A549 (cell line): ENCODE measurements around the gene TPP2. TPM values are rescaled to one million over a fixed set of nuclear protein-coding genes. Genes with fewer than 3 reads are reported as not detected.

Experiments used
- ATAC-seq, 2 experiments: fragments of 200-7000 bp in 1 of 2; fragments of >200 bp in 1 of 2; cut with Nextera tagmentation in 1 of 2; cut with Tn5 transposase in 1 of 2; 3 replicates each; pipeline versions ENCODE4 v1.8.0 to v1.9.1; 2018 to 2020; ENCODE audit warnings: mild to moderate bottlenecking in 1 of 2, moderate library complexity in 1 of 2
- CTCF ChIA-PET: fragments of 300-600 bp; sonication (Branson Sonifier 250); formaldehyde crosslinking; extraction: SDS; loops from one replicate; lab custom pipeline; 2021; ENCODE audit warnings: antibody characterized with exemption, inconsistent platforms; lab: Yijun Ruan, JAX
- POLR2A ChIA-PET: fragments of 350-600 bp; formaldehyde crosslinking; extraction: SDS; loops from one replicate; lab custom pipeline; 2021; ENCODE audit warnings: antibody characterized with exemption, inconsistent platforms; lab: Yijun Ruan, JAX
- DNase-seq, 2 experiments: peaks; one replicate each; pipeline versions ENCODE4 v3.0.0 to v3.0.0-alpha.2; 2011 to 2016; ENCODE audit warnings: low read depth in 1 of 2, low spot score in 1 of 2
- FAIRE-seq: peaks from 2 replicates; lab custom pipeline; 2011; peaks lifted over from hg19 to GRCh38; lab: Jason Lieb, UNC
- H3K27ac ChIP-seq, 2 experiments: fragments of >200 bp; sonication (Bioruptor Twin); formaldehyde crosslinking; 3 replicates each; pipeline ENCODE4 v1.5.1; 2016 to 2017
- H3K4me1 ChIP-seq: fragments of >200 bp; sonication (Bioruptor Twin); formaldehyde crosslinking; 3 replicates; pipeline ENCODE4 v1.6.1; 2016
- H3K4me2 ChIP-seq: fragments of >200 bp; sonication (Bioruptor Twin); formaldehyde crosslinking; 3 replicates; pipeline ENCODE4 v1.6.1; 2016
- H3K4me3 ChIP-seq: fragments of >200 bp; sonication (Bioruptor Twin); formaldehyde crosslinking; 3 replicates; pipeline ENCODE4 v1.5.1; 2016
- H3K9me3 ChIP-seq: fragments of >200 bp; sonication (Bioruptor Twin); formaldehyde crosslinking; 3 replicates; pipeline ENCODE4 v1.6.1; 2016
- BCL3 ChIP-seq: fragments of >200 bp; sonication (Bioruptor Twin); formaldehyde crosslinking; IDR thresholded peaks from 3 replicates; pipeline ENCODE4 v1.6.1; 2016
- BHLHE40 ChIP-seq: IDR thresholded peaks from 2 replicates; pipeline ENCODE4 v1.6.1; 2012; ENCODE audit warnings: low read depth, low read length, inconsistent platforms
- CEBPB ChIP-seq, 2 experiments: fragments of >200 bp in 1 of 2; sonication (Bioruptor Twin) in 1 of 2; formaldehyde crosslinking in 1 of 2; IDR thresholded peaks; 2 replicates each; pipeline ENCODE4 v1.6.1; 2012 to 2016
- CHD2 ChIP-seq: fragments of 150-350 bp; IDR thresholded peaks from 2 replicates; pipeline ENCODE4 v1.6.1; 2014; ENCODE audit warnings: low read length; ENCODE audit not compliant: partially characterized antibody
- E2F6 ChIP-seq: IDR thresholded peaks from 2 replicates; pipeline ENCODE4 v1.6.1; 2012; ENCODE audit warnings: low read depth, borderline replicate concordance
- ELK1 ChIP-seq: fragments of 150-350 bp; IDR thresholded peaks from 2 replicates; pipeline ENCODE4 v1.6.1; 2014; ENCODE audit warnings: low read depth, mild to moderate bottlenecking, low read length
- FOSL2 ChIP-seq, 2 experiments: fragments of 450-650 bp in 1 of 2; fragments of >200 bp in 1 of 2; sonication (Bioruptor Twin) in 1 of 2; formaldehyde crosslinking; IDR thresholded peaks; 2 replicates each; pipeline versions ENCODE4 v1.5.0 to v1.6.1; 2016 to 2020; ENCODE audit warnings: mild to moderate bottlenecking in 1 of 2, moderate library complexity in 1 of 2
- GATA3 ChIP-seq: IDR thresholded peaks from 2 replicates; pipeline ENCODE4 v1.6.1; 2012; ENCODE audit warnings: borderline replicate concordance
- HOXB13 ChIP-seq: fragments of 250-450 bp; sonication (Bioruptor Pico); IDR thresholded peaks from 2 replicates; pipeline ENCODE4 v1.5.0; 2020; ENCODE audit warnings: low read depth, mild to moderate bottlenecking, moderate library complexity
- HOXB5 ChIP-seq: fragments of 250-450 bp; sonication (Bioruptor Pico); IDR thresholded peaks from 2 replicates; pipeline ENCODE4 v1.5.0; 2020; ENCODE audit warnings: mild to moderate bottlenecking, moderate library complexity
- MAX ChIP-seq: IDR thresholded peaks from 2 replicates; pipeline ENCODE4 v1.6.1; 2012
- MAZ ChIP-seq: fragments of 150-350 bp; IDR thresholded peaks from 2 replicates; pipeline ENCODE4 v1.6.1; 2014; ENCODE audit warnings: antibody characterized with exemption, low read depth, low read length, borderline replicate concordance
- RAD21 ChIP-seq, 2 experiments: fragments of >200 bp in 1 of 2; sonication (Bioruptor Twin) in 1 of 2; formaldehyde crosslinking in 1 of 2; IDR thresholded peaks in 1 of 2; conservative IDR thresholded peaks in 1 of 2; 2 replicates in 1 of 2; 3 replicates in 1 of 2; pipeline ENCODE4 v1.6.1; 2012 to 2018; ENCODE audit warnings: inconsistent platforms in 1 of 2
- RARB ChIP-seq: fragments of 250-450 bp; sonication (Bioruptor Pico); IDR thresholded peaks from 2 replicates; pipeline ENCODE4 v1.8.0; 2021; ENCODE audit warnings: mild to moderate bottlenecking, moderate library complexity
- REST ChIP-seq: fragments of 200-600 bp; sonication (generic); IDR thresholded peaks from 2 replicates; pipeline ENCODE4 v1.6.1; 2016; ENCODE audit warnings: antibody characterized with exemption, mild to moderate bottlenecking, moderate library complexity
- SREBF2 ChIP-seq: fragments of 450-650 bp; IDR thresholded peaks from 2 replicates; pipeline ENCODE4 v1.6.1; 2014; ENCODE audit warnings: mild to moderate bottlenecking, moderate library complexity
- TFCP2L1 ChIP-seq: fragments of 250-450 bp; sonication (Bioruptor Pico); IDR thresholded peaks from 2 replicates; pipeline ENCODE4 v1.5.0; 2021; ENCODE audit warnings: mild to moderate bottlenecking
- ZC3H11A ChIP-seq: fragments of 450-650 bp; IDR thresholded peaks from 2 replicates; pipeline ENCODE4 v1.6.1; 2014; ENCODE audit warnings: antibody characterized with exemption, mild to moderate bottlenecking
- WGBS: methylation state at CpG from one replicate; pipeline ENCODE4 v1.1.6; 2017; ENCODE audit errors: missing lambda C conversion rate; 5-methylcytosine and 5-hydroxymethylcytosine counted together
- polyA plus RNA-seq, 4 experiments: library from polyadenylated mRNA; depleted of rRNA in 3 of 4; stranded (reverse); fragments of >200 nt; fragmentation: RNase III in 1 of 4; extraction: RNeasy Plus Mini Kit Qiagen cat#74134 plus additional on column Dnase treatment in 1 of 4; gene quantifications; 2 replicates in 3 of 4; 3 replicates in 1 of 4; pipeline ENCODE4 v1.2.3, GENCODE V29; 2011 to 2017

Gene TPP2
- polyA plus RNA-seq, 2 of the 4 experiments (the other 2 are of a cell fraction) = 18.6 to 28.4 TPM

- DNase-seq = no peak
- Histone ChIP-seq H3K4me3 (no peak overlapping the region), H3K27ac (no peak overlapping the region), H3K4me2 (no peak overlapping the region), H3K9me3 (no peaks in the 10 kb centered on the region), H3K4me1 (no peaks in the 10 kb centered on the region)
- WGBS = 69% methylated on average over 3 of the region's 3 CpGs
- ChIA-PET CTCF (no interaction called here), POLR2A (no interaction called here)
- TF ChIP-seq HOXB13 (CRISPR knock-in tag) (no peak), CEBPB (IDR thresholded peaks at IDR 0.05) (no peak), RAD21 (conservative IDR thresholded peaks at IDR 0.05 in 1 of 2, IDR thresholded peaks at IDR 0.05 in 1 of 2) (no peak), BCL3 (no peak), TFCP2L1 (CRISPR knock-in tag) (no peak), GATA3 (no peak), REST (no peak), ZC3H11A (no peak), RARB (no peak), FOSL2 (IDR thresholded peaks at IDR 0.05) (no peak), FOSL2 (CRISPR knock-in tag; IDR thresholded peaks at IDR 0.05) (no peak), BHLHE40 (no peak)
- no peak for ATAC-seq
- no peak for FAIRE-seq
Measured at GRCh38 chr13:102675115-102675514, 78.3 kb downstream of the TPP2 start.

GRCh38 chr13:102677122-102677521, 80.3 kb downstream of the TPP2 start:
- ChIA-PET POLR2A (no interaction called here), CTCF (no interaction called here)
- H3K4me2 ChIP-seq = no peak overlapping the region
- H3K9me3 ChIP-seq = no peaks in the 10 kb centered on the region
- 97% methylated on average over 4 of the region's 4 CpGs for WGBS
- H3K4me1 ChIP-seq = no peaks in the 10 kb centered on the region
- no peak for TF ChIP-seq CHD2
- TF ChIP-seq MAX = no peak
- no peak for TF ChIP-seq ZC3H11A
- no peak for TF ChIP-seq SREBF2
- no peak for TF ChIP-seq MAZ
- no peak for TF ChIP-seq E2F6
- TF ChIP-seq ELK1 = no peak
- TF ChIP-seq HOXB5 (CRISPR knock-in tag) = no peak
- ATAC-seq = no peak
- no peak for FAIRE-seq
- no peak overlapping the region for H3K4me3 ChIP-seq
- DNase-seq = no peak
- no peak overlapping the region for H3K27ac ChIP-seq
